T-helper 9 cell (primary cell): ENCODE data around the gene FASTK.
A peak's percentile ranks its signal among the peaks of the same experiment; 100 is the strongest.

ENCODE experiments used
- DNase-seq: peaks from one replicate; pipeline ENCODE4 v3.0.0-alpha.2; 2020

The FASTK gene

GRCh38 chr7:151099486-151100211 lies 19.0 kb upstream of the FASTK start:
- no peak for DNase-seq

- DNase-seq, result no peak
These were observed 15.3 kb upstream of the FASTK start for GRCh38 chr7:151095828-151096475.

GRCh38 chr7:151095123-151095797 lies 14.7 kb upstream of the FASTK start:
- DNase-seq, result no peak

DNA sequence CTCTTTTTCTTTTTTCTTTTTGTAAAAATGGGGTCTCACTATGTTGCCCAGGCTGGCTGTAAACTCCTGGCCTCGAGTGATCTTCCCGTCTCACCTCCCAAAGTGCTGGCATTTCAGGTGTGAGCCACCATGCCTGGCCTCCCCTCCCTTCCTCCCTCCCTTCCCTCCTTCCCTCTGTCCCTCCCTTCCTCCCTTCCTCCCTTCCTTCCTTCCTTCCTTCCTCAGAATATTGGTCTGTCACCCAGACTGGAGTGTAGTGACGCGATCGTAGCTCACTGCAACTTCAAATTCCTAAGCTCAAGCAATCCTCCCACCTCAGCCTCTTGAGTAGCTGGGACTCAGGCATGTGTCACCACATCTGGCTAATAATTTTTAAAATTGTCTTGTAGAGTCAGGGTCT lies 14.1 kb upstream of the FASTK start:
- no peak for DNase-seq

DNA sequence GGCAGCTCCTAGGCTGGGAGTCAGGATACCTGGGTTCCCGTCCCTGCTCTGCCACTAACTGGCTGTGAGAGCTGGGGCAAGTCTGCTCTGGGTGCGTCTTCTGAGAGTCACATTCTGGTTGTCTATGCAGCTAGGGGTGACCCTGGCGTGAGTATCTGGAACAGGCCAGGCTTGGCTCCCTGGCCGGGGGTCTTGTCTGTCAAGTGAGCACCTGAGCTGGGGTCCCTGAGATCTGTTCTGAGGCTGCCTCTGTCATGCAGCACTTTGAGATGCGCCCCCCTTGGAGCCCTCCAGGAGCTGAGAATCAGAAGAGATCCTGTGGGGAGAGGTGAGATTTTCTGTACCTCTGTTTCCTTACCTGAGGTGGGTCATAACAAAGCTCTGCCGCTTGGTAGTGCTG lies 13.1 kb upstream of the FASTK start:
- DNase-seq, result no peak

DNA sequence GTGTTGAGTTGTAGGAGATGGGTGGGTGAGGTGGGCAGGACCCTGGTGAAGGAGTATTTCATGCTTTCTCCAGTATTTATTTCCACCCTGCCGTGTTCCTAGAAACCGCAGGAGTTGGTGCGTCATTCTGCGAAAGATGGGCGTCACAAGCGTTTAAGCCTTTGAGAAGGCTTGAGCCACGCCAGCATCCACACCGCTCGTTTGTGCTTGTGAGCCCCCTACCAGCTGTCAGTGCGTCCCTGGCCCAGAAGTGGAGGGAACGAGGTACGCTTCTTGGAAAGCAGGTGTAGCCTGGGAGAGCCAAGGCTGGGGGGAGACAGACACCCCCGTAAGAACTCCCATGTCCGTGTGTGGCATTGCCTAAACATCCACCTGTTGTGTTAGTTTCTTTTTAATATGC lies 11.4 kb upstream of the FASTK start:
- DNase-seq, result no peak

DNA sequence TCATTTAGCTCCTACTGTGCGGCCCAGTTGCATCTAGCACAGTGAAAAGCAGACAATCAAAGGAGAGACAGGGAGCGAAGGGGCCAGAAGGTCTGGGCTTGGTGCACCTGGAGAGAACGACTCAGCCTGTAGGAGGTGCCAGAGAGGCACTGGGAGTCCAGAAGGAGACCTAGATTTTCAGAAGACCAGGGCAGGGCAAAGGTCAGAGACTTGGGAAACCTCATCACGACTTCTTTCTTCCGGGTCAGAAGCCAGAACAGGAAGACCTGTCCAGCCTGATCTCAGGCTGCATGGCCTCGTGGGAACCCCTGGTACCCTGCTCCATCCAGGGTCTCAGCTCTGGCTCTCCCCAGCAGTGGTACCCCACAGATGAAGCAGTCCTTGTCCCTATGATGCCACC lies 10.8 kb upstream of the FASTK start:
- DNase-seq, result no peak

DNA sequence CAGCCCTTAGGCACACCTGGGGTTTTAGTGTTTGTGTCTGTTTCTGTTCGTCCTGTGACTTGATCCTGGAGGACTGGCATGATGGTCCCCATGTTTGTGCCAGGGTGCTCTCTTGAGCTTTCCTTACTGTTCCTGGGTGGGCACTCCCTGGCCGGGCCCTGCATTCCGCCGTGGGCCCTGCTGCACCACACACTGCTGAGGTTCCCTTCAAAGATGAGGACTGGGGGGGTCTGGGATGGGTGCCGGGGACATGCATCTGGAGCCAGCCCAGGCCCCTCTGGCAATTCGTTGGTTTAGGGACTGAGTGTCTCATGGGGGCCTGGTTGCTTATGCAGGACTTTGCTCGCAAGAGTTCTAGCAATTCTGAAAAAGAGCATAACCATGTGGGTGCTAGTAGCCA lies 10.4 kb upstream of the FASTK start:
- no peak for DNase-seq

DNA sequence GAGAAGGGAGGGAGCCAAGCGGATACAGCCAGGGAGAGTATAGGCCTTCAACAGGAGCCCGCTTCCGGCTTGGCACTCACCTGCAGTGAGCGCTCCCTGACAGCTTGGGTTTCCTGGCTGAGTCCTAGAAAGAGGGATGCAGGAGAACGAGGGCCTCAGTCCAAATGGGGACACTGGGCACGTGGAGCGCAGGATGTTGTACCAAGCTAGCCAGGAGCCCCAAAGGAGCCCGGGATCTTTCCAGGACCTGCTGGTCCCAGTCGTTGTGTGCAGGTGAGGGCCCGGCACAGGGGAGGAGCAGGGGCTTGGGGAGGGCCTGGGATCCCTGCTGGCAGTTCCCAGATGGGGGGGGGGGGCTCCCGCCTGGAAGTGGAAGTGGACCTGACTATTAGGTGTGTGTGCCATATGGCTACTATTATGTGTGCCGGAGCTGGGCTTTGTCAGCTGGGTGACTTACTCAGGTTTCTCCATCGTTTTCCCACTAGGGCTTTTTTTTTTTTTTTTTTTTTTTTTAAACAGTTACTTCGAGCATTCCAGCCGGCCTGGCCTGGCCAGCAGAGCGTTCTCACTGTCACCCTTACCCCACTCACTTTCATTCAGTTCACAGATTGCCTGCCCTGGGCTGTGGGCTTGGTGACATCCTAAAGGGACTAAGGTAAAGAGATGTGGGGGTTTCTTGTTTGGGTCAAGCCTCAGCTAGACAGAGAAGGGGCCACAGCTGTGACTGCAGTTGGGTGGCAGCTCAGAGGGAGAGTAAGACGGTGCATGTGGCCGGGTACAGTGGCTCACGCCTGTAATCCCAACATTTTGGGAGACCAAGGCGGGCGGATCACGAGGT lies 9.5 kb upstream of the FASTK start:
- DNase-seq, result no peak

DNA sequence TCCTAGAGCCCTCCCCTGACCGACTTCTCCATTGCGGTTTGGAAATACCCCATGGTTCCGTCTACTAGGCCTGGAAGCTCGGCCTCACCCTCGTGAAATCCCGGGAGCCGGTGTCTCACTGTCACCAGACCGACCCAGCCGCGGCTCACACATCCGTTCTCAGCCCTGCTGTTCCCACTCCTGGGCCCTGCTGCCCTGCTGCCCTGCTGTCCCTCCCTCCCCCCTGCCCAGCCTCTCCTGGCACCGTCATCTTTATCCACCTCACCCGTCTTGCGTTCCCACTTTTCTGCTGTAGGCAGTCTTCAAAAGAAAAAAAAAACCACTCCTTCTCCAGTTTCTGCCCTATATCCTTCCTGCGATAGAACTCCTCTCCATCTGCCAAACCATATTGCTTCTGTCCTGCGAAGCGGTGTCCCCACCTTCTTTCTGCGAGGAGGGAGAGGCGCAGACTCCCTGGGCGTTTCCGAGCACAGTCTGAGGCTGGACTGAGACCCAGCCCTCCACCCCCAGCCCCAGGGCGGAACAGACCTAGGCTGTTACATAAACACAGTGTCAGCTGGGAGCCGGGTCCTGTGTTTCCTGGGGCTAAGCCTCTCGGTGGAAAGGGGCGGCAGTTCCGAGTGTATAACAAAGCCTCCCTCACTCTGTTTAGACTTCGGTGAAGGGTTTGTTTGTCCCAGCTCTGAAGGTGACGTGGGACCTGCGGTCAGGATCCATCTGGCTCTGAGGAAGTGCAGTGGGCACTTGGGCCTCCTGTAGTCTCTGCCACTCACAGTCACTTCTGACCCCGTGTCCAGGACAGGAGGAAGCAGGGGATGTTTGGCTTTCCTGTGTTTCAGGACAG lies 8.5 kb upstream of the FASTK start:
- DNase-seq, result no peak

GRCh38 chr7:151088019-151088855 lies 7.6 kb upstream of the FASTK start:
- no peak for DNase-seq

- DNase-seq, result peak; percentile 29
These were observed 6.8 kb upstream of the FASTK start for GRCh38 chr7:151087245-151088018.

- DNase-seq, result peak; percentile 23
These were observed 6.2 kb upstream of the FASTK start for GRCh38 chr7:151086802-151087244.

- DNase-seq, result peak; percentile 59
These were observed 5.3 kb upstream of the FASTK start, which contains the start of gene AGAP3 for GRCh38 chr7:151085691-151086620. Gene AGAP3, plus strand, starts transcription at chr7:151086475. Its CDS starts 267 bp downstream, at chr7:151086742.

GRCh38 chr7:151085329-151085690 lies 4.7 kb upstream of the FASTK start:
- no peak for DNase-seq

- no peak for DNase-seq
These were observed 3.2 kb upstream of the FASTK start for GRCh38 chr7:151083824-151084160.

DNA sequence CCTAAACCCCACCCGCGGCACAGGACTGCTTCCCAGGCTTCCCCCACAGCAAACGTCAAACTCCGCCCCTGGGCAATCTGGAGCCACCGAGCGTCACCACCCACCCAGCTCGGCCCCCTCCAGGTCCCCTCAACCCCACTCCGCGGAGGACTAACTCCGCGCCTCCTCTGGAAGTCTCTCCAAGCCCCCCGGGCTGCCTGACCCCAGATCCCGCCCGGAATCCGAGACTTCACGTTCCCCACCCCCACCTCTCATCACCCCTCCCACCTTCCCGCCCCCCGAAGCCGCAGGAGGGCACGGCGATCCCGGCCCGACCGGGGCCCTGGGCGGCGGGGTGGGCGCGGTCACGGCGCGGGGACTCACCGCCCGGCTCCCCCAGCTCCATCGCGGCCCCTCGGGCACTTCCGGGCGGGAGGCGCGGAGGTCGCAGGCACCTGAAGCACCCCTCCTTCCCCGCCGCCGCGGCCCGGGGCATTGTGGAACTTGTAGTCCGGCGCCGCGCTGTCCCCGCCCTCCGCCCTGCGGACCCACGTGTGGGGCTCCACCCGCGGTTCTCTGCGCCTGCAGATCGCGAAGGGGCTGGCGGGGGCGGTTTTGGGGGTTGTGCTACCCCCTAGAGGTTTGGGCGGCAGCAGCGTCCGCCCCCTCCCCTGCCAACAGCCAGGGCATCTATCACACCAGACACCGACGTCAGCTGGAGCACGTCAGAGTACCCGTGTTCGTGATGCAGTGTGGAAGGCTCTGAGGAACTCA lies 2.6 kb upstream of the FASTK start, which contains the start of gene TMUB1:
Gene TMUB1 (minus strand): TSS at position 423 of the 753 bp plus-strand sequence. CDS start 930 bp downstream, outside the sequence.
- DNase-seq, result peak; percentile 87
